Stimulated activated CD4-positive, alpha-beta T cell treated with anti-CD3 and anti-CD28 coated beads, Interleukin-15, amount 100 ng/mL, for 24 hours (primary cell): Measurements from ENCODE around the gene CIAO1.
"Not testable (repeated sequence)": the region's sequence is repeated elsewhere in the genome, so short reads cannot be mapped to it uniquely, and the experiment has no call there.

Experiments
- DNase-seq: peaks from one replicate; pipeline ENCODE4 v3.0.0-alpha.2; 2020

The CIAO1 gene

DNA sequence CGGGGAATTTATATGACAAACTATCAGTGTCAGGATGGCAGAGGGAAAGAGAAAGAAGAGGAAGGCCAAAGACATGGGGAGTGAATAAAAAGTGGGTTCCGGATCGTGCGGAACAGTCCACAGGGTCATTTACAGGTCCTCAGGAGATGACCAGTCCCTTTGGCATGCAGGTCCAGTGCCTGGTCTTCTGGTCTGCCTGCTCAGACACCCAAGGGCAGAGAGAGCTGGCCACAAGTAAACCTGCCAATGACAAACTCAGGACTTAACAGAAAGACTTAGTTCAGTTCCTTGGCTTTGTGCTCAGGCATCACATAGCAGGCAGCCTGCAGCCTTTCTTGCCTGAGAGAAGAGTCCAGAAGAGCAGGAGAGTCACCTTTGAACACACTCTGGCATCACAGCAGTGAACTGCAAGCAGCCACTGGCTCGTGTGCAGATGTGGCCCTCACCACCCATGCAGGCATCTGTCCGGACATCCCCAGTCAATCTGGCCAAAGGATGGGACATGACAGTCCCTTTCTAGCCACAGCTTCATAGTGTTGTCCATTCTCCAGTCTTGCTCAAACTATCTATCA, 14.2 kb upstream of the CIAO1 start:
- no peak for DNase-seq

- no peak for DNase-seq
These were observed 13.5 kb upstream of the CIAO1 start for GRCh38 chr2:96252526-96252925.

GRCh38 chr2:96253006-96253405, 13.0 kb upstream of the CIAO1 start:
- DNase-seq, result no peak

GRCh38 chr2:96254571-96254970, 11.5 kb upstream of the CIAO1 start:
- no peak for DNase-seq

DNA sequence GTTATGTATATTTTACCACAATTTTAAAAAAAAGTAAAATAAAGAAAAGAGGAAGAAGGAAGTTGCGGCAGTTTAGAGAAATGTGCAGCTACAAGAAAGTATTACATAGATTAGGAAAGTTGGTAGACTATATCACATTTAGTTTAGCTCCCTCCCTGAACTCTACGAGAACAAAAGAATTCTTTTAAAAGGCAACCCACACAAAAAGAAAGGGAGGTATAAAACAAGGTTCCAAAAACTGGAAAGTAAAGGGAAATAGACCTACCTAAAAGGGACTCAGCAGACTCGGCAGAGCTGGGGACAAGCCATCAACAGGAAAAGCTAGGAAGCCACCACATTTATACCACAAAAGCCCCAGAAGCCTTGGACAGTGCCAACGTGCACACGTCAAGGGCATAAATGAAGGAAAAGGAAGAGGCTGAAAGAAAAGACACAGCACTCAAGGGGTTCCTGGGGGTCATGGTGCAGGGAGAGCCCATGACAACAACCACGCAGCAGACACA, 9.4 kb upstream of the CIAO1 start:
- DNase-seq, result no peak

GRCh38 chr2:96257744-96258143, 8.3 kb upstream of the CIAO1 start:
- DNase-seq, result not testable (repeated sequence)

DNA sequence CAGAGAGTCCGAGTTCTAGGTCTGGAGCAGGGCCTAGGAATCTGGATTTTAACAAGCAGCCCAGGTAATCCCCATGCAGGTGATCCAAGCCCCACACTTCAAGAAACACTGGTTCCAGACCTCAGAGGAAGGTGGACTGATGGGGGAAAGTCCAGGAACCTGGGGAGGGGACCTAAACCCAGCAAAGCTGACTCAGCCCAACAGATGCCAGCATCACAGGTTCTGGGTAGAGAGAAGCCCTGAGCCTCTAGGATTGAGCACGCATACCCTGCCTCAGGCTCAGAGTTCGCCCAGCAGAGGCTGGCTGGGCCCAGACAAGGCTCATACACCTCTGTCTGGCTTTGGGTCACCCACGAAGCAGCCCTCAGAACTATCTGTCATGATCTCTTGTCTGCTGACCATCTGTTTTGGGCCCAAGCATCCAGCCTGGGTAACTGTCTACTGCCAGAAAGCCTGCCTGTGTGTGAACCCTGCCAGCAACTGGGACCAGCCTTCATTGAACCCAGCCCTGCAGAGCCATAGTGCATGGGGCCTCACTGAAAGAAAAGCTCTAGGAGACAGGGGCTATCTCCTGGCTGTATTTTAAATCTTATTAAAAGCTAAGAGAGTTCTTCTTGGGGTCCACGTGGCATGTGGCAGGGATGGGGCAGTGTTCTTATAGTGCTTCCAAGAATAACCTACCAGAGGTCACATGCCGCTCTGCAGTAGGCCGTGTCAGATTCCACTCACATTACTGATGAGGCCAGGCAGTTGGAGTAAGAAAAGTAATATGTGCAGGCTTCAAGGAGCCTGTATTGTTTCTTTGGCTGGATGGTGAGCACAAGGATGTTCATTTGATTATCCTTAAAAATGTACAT, 7.6 kb upstream of the CIAO1 start:
- no peak for DNase-seq

DNA sequence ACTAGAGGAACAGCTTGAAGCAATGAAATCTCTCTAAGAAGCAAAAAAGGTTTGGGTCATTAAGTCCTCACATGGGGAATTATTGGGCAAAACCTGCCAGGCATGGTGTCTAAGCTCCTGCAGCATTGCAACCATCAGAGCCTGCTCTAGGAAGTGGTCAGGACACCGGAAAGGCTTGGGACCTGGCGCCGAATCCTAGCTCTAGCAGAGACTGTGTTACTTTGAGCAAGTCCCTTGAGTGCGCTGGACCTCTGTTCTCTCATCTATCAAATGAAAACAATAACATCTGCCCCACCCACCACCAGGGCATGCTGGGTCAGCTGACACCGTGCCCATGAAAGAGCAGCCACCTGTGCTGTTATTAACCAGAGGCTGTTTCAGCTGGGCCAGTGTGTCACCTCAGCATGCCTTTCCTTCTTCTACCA, 6.5 kb upstream of the CIAO1 start:
- DNase-seq, result no peak

- DNase-seq, result peak; percentile 44
These were observed 5.4 kb upstream of the CIAO1 start for GRCh38 chr2:96260387-96261260.

- DNase-seq, result no peak
These were observed 4.6 kb upstream of the CIAO1 start for GRCh38 chr2:96261328-96262003.

GRCh38 chr2:96262306-96262705, 3.7 kb upstream of the CIAO1 start:
- no peak for DNase-seq

DNA sequence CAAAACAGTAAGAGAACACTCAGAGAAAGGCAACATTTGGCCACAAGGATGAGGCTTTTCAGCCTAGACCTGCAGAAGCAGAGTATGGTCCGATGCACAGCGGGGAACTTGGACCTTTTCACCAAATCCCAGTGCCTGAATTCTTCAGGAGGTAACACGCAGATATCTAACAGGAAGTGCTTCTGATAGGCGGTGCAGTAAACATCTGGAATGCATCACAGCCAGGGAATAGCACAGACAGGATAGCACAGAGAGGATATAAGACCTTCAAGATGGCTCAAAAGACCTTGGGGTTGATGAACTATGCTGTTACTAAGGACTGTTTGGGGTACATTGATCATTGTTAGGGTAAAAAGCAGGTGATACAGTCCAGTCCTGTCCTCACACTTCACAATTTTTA, 1.9 kb upstream of the CIAO1 start:
- no peak for DNase-seq

DNA sequence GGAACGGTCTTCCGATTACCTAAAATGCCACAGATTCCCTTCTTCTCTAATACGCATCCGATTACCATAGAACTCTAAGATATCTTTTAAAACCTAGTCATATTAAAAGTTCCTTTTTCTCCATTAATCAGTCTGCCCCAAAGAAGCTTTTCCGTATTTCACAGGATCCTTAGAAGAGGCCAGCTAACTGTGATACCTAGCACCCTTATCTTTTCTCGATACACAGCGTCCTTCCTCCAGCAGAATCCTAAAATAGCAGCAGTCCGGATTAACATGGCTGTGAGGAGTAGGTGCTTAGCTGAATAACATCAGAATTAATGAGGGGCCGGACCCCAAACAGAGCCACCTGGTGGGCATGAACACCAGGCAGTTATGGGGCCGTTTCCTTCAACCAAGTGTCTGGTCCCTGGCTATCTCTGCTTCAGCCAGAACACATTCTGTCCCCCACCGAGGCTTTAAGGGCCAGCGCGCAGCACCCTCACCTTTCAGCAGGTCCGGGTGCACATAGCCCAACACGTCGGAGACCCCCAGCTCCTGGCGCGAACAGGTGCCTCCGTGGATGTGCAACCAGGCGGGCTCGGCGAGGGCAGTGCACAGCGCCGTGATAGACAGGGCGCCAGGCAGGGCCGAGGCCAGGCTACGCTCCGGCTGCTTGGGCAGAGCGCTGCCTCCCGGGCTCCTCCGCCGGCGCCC, 1.2 kb upstream of the CIAO1 start:
- DNase-seq, result peak; percentile 36

- DNase-seq, result peak; percentile 47
These were observed 631 bp upstream of the CIAO1 start for GRCh38 chr2:96265349-96265839.

DNA sequence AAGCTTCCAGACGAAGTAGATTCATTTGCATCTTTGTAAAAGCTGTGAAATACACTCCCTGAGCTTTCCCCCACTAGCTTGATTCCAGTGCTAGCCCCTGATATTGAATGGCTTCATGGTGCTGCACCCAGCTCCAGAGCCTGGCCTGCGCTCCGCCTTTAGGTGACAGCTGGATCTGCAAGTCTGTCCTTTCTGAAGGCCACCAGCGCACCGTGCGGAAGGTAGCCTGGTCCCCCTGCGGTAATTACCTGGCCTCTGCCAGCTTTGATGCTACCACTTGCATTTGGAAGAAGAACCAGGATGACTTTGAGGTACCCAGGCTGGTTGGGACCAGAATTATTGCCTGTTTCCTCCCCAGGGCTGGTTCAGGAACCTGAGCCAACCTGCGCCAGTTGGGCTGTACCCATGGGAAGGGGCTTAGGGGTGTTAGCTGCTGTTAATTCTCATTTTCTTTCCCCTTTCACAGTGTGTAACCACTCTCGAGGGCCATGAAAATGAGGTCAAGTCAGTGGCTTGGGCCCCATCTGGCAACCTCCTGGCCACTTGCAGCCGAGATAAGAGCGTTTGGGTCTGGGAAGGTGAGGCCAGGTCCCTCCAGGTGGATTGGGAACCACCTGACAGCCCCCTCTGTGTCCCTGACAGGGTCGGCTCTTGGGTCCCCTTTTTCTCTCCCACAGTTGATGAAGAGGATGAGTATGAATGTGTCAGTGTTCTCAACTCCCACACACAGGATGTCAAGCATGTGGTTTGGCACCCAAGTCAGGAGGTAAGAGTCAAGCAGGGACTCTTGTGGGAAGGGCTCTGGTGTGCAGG, 1.3 kb downstream of the CIAO1 start:
- DNase-seq, result peak; percentile 71

DNA sequence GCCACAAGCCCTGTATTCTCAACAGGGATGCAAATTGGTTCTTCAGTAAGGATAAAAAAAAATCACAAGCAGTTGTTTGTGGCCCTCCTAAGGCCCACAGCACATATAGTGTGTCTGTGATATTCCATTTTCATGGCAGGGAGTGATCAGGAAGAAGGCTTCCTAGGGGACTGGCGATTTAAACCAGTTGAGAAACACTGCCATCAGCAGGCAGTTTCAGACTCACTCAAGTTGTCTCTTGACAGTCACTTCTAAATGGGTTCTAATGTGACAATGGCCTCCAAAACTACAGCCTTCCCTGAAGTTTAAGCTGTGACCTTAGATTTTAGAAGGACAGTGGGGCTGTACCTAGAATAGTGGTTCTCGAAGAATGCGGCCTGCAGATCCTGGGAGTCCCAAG, 6.0 kb downstream of the CIAO1 start:
- DNase-seq, result no peak

GRCh38 chr2:96273763-96274162, 7.7 kb downstream of the CIAO1 start:
- no peak for DNase-seq

DNA sequence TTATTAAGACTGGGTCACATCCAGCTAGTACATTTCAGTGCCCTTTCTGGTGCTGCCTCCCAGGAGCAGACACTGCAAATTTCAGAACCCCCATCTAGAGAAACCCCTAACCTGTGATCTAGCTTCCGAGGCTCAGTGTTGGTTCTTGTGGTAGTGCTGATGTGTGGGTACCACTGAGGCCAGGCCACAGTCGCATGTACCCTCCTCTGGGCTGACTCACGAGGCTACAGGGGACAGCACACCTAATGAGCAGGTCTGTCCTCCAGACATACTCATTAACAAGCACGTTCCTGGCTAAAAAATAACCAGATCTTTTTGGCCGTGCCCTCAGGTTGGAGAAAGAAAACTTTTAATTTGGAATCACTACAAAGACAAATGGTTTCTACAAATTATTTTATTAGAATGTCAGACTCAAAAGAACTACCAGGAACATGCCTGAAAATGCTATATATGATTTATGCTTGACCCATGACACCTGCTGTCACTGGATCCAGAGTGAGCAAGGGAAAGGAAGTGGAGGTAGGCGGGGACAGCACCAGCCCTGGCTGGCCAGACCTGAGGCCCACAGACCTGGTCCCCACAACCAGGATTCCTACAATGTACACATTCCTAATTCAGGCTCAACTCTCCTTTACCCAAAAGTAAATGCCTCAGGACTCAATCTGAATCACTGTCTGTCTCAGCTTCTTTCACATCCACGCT, 8.5 kb downstream of the CIAO1 start:
- DNase-seq, result no peak

GRCh38 chr2:96276787-96277499, 10.9 kb downstream of the CIAO1 start:
- no peak for DNase-seq
